ENCODE measurements around the gene CPLANE2. TPM values are rescaled to one million over a fixed set of nuclear protein-coding genes. Genes with fewer than 3 reads are reported as not detected.

The CPLANE2 gene
- total RNA-seq, 1 donor from 2014 or later = 9.7 TPM

DNA sequence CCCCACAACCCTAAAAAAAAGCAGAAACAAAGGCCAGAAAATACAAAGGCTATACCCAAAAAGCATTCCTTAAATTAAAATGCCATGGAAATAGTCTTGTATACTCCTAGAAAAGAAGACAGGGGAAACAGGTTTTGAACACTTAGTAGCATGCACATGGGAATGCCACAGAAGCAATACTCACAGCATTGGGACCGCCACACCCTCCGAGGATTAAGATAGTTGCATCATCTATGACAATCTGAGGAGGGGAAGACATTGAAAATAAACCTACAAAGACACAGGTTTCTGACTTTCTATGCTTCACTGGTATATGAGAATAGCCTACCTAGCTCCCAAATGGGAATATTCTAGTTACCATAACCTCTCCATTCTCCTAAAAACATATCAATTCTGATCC, 15.9 kb upstream of the CPLANE2 start:
- H3K4me3 ChIP-seq = no peak overlapping the region
- intact Hi-C loops (cut with micrococcal nuclease) = no loop called here
- H3K36me3 ChIP-seq = peaks cover 52% of the 10 kb centered on the region
- H3K27ac ChIP-seq (replicated peaks) = peak overlapping the region; percentile 90
- H3K4me1 ChIP-seq = peaks cover 93% of the 10 kb centered on the region
- DNase-seq = no peak
- H3K27me3 ChIP-seq (ENCODE audit: low read depth) = no peaks in the 10 kb centered on the region
- no peaks in the 10 kb centered on the region for H3K9me3 ChIP-seq (replicated peaks)
- TF ChIP-seq, protein P1, sequence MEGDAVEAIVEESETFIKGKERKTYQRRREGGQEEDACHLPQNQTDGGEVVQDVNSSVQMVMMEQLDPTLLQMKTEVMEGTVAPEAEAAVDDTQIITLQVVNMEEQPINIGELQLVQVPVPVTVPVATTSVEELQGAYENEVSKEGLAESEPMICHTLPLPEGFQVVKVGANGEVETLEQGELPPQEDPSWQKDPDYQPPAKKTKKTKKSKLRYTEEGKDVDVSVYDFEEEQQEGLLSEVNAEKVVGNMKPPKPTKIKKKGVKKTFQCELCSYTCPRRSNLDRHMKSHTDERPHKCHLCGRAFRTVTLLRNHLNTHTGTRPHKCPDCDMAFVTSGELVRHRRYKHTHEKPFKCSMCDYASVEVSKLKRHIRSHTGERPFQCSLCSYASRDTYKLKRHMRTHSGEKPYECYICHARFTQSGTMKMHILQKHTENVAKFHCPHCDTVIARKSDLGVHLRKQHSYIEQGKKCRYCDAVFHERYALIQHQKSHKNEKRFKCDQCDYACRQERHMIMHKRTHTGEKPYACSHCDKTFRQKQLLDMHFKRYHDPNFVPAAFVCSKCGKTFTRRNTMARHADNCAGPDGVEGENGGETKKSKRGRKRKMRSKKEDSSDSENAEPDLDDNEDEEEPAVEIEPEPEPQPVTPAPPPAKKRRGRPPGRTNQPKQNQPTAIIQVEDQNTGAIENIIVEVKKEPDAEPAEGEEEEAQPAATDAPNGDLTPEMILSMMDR (IDR thresholded peaks at IDR 0.05; ENCODE audit: borderline replicate concordance) = no peak

DNA sequence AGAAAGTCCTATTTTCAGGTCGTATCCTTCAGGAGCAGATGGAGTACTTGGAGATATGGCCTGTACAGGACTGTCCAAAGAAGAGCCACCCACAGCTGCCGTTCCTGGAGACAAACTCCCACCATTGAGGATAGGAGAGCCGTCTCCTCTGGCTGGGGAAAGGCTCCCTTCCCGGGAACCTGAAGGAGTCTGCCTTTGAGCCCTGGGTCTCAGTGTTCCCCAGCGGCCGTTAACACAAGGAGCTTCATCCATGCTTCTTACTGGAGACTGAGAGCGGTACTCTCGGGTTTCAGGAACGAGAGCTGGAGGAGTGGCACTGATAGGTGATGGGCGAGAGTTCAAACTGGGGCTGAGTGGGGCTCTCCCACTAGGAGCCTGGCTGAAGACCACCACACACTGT, 14.4 kb upstream of the CPLANE2 start:
- TF ChIP-seq, protein P1 (IDR thresholded peaks at IDR 0.05; ENCODE audit: borderline replicate concordance) = no peak
- Histone ChIP-seq H3K4me3 (no peak overlapping the region), H3K4me1 (peaks cover 96% of the 10 kb centered on the region), H3K27me3 (ENCODE audit: low read depth) (no peaks in the 10 kb centered on the region), H3K27ac (replicated peaks) (peak overlapping the region; percentile 90), H3K36me3 (peaks cover 50% of the 10 kb centered on the region), H3K9me3 (replicated peaks) (no peaks in the 10 kb centered on the region)
- intact Hi-C loops (cut with micrococcal nuclease) = no loop called here
- no peak for DNase-seq

DNA sequence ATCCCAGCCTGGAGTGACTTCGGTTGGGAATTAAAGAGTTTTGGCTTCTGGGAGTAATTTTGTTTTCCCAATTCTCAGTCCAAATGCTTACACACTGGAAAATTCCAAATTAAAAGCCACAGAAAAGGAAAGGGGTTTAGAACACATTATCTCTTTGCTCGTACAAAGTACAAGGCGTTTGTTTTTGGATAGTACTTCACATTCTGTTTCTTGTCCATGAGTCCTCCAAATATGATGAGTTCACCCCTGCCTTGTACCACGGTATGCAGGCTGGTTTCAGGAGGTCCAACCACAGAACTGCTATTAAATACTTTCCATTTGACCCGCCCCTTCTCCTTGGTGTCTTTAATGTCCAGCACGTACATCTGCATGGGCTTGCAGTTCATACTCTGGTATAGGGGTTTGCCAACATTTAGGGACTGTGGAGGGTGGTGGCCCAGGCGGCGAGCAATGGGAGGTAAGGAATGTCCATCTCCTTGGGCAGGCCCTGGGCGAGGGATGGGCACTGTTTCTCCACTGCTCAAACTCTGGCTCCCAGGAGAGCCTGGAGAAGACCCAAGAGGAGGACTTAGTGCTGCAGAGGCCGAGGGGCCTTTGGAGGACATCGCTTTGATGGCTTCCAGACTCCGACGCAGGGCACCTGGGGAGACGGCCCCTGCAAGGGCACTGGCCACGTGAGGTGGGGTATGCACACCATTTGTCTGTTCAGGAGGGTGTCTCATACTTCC, 13.7 kb upstream of the CPLANE2 start:
- TF ChIP-seq, protein P1 (IDR thresholded peaks at IDR 0.05; ENCODE audit: borderline replicate concordance) = no peak
- peaks cover 43% of the 10 kb centered on the region for H3K36me3 ChIP-seq
- H3K4me1 ChIP-seq = peaks cover 94% of the 10 kb centered on the region
- no peak overlapping the region for H3K4me3 ChIP-seq
- peak overlapping the region; percentile 90 for H3K27ac ChIP-seq (replicated peaks)
- H3K9me3 ChIP-seq (replicated peaks) = no peaks in the 10 kb centered on the region
- intact Hi-C loops (cut with micrococcal nuclease) = no loop called here
- no peak for DNase-seq
- no peaks in the 10 kb centered on the region for H3K27me3 ChIP-seq (ENCODE audit: low read depth)

DNA sequence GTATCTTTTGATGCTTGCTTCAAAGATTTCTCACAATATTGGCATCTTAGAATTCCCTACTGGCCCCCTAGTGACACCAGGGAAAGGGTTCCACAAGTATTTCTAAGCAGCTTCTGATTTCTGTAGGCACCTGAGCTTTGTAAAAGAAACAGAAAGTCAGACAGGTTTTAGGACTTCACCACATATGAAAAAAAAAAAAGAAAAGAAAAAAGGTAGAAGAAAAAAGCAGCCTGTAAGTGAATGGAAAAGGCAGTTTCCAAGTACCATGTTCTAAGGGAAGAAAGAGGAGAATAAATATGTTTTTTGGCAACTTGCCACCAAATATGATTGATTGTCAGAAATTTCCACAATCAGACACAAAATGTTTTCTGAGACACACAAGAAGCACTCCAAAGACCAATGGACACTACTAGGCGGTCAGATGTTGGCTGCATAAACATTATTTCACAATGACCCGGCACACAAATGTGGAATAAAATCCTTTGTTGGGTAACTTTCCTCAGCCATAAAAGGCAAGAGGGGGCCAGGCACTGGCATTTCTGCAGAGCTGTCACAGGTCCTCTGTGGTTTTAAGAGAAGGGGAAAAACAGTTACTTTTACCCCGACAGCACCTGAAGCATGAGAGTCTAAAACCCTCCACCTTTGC, 12.7 kb upstream of the CPLANE2 start:
- Histone ChIP-seq H3K4me3 (no peak overlapping the region), H3K4me1 (peaks cover 87% of the 10 kb centered on the region), H3K27me3 (ENCODE audit: low read depth) (no peaks in the 10 kb centered on the region), H3K27ac (replicated peaks) (peak overlapping the region; percentile 90), H3K9me3 (replicated peaks) (no peaks in the 10 kb centered on the region), H3K36me3 (peaks cover 33% of the 10 kb centered on the region)
- intact Hi-C loops (cut with micrococcal nuclease) = no loop called here
- DNase-seq = no peak
- TF ChIP-seq, protein P1 (IDR thresholded peaks at IDR 0.05; ENCODE audit: borderline replicate concordance) = no peak

DNA sequence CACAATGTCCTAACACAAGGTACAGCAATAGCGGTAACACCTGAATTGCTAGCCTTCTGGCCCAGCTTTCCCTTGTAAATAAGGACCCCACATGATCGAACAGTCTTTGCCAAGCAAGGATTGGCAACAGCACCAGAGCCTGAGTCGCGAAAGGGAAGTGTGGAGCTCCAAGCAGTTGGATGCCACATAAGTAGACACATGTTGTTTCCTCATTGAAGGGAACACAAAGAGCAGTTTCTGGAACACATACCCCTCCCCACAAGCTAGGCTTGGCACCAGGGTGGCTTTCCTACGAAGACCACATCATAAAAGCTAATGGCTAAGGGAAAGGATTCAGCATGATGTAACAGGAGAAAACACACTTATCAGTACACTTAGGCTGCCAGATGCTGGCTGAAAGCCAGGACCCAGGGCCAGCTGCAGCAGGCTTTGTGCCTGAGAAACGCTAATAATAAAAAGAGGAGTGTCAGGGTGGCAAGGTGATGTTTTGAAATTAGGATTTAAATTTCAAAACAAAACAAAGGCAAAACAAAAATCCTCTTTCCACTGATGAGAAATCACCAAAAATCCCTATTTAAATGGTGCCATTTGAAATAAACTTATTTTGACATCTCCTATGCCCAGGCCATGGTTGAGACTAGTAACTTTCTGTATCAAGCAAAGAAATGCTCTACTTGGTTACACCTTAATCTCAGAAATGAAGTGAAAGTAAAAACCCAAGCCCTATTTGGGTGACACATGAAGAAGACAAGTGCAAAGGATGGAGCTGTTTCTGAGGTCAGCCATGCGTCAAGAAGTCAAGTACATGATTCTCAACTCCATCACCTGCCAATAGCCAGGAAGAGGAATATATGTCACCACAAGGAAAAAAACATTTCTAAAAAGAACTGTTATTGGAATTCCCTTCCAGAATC, 11.9 kb upstream of the CPLANE2 start:
- no peaks in the 10 kb centered on the region for H3K27me3 ChIP-seq (ENCODE audit: low read depth)
- H3K9me3 ChIP-seq (replicated peaks) = no peaks in the 10 kb centered on the region
- H3K4me1 ChIP-seq = peaks cover 87% of the 10 kb centered on the region
- peaks cover 29% of the 10 kb centered on the region for H3K36me3 ChIP-seq
- intact Hi-C loops (cut with micrococcal nuclease) = no loop called here
- DNase-seq = peak; percentile 86
- TF ChIP-seq, protein P1 (IDR thresholded peaks at IDR 0.05; ENCODE audit: borderline replicate concordance) = no peak
- peak overlapping the region; percentile 15 for H3K4me3 ChIP-seq
- H3K27ac ChIP-seq (replicated peaks) = peak overlapping the region; percentile 90
